PFSK-1 (cell line): ENCODE results near the gene COL13A1.

Source experiments
- FOXP2 ChIP-seq: optimal IDR thresholded peaks from 2 replicates; pipeline ENCODE3; 2011; ENCODE audit warnings: borderline replicate concordance, control low read depth, inconsistent platforms; ENCODE audit not compliant: insufficient read depth; ENCODE audit errors: extremely low read length, extremely low read depth
- POLR2AphosphoS5 ChIP-seq: IDR thresholded peaks from 2 replicates; pipeline ENCODE4 v1.6.1; 2012; ENCODE audit warnings: low read depth, mild to moderate bottlenecking, control low read depth, low read length, moderate library complexity
- REST ChIP-seq, 2 experiments: IDR thresholded peaks; 2 replicates each; pipeline versions ENCODE4 v1.6.1 to v1.8.0; 2011 to 2012; ENCODE audit warnings: low read depth in 2 of 2, low read length in 2 of 2, control low read depth in 1 of 2, inconsistent platforms in 1 of 2, mild to moderate bottlenecking in 1 of 2, moderate library complexity in 1 of 2; ENCODE audit not compliant: insufficient read depth in 1 of 2
- SIN3A ChIP-seq: IDR thresholded peaks from 2 replicates; pipeline ENCODE4 v1.6.1; 2012; ENCODE audit warnings: mild to moderate bottlenecking, low read length, moderate library complexity, borderline replicate concordance; ENCODE audit not compliant: insufficient read depth
- TAF1 ChIP-seq: IDR thresholded peaks from 2 replicates; pipeline ENCODE4 v1.6.1; 2012; ENCODE audit warnings: low read length, control low read depth, borderline replicate concordance; ENCODE audit not compliant: insufficient read depth

COL13A1 gene

GRCh38 chr10:69854511-69855345 lies 53.0 kb downstream of the COL13A1 start:
- no peak for TF ChIP-seq TAF1
- TF ChIP-seq SIN3A, result no peak
- TF ChIP-seq POLR2AphosphoS5, result no peak
- no peak for TF ChIP-seq FOXP2
- TF ChIP-seq REST (IDR thresholded peaks at IDR 0.05; ENCODE audit: insufficient read depth in 1 of 2, low read depth in 2 of 2, low read length in 2 of 2), result no peak

GRCh38 chr10:69855346-69856111 lies 53.8 kb downstream of the COL13A1 start:
- TF ChIP-seq REST (IDR thresholded peaks at IDR 0.05; ENCODE audit: insufficient read depth in 1 of 2, low read depth in 2 of 2, low read length in 2 of 2) (no peak), POLR2AphosphoS5 (no peak)

GRCh38 chr10:69856601-69857166 lies 55.0 kb downstream of the COL13A1 start:
- TF ChIP-seq REST (IDR thresholded peaks at IDR 0.05; ENCODE audit: insufficient read depth in 1 of 2, low read depth in 2 of 2, low read length in 2 of 2) (no peak), POLR2AphosphoS5 (no peak), TAF1 (no peak), FOXP2 (no peak), SIN3A (no peak)

- no peak for TF ChIP-seq FOXP2
- no peak for TF ChIP-seq POLR2AphosphoS5
- TF ChIP-seq SIN3A, result no peak
- TF ChIP-seq TAF1, result no peak
- no peak for TF ChIP-seq REST (IDR thresholded peaks at IDR 0.05; ENCODE audit: insufficient read depth in 1 of 2, low read depth in 2 of 2, low read length in 2 of 2)
Measured at GRCh38 chr10:69858201-69858600, 56.5 kb downstream of the COL13A1 start.
